Type B pancreatic cell (in vitro differentiated cells): ENCODE measurements around the gene SPINT4. TPM values are rescaled to one million over a fixed set of nuclear protein-coding genes. Genes with fewer than 3 reads are reported as not detected.

ENCODE experiments used
- DNase-seq: peaks from one replicate; pipeline ENCODE4 v3.0.0; 2021; ENCODE audit warnings: mixed read lengths; ENCODE audit not compliant: unreplicated experiment; ENCODE audit errors: extremely low spot score
- H3K27ac Mint-ChIP-seq: 2 replicates; pipeline ENCODE4 v1.8.0; 2021; ENCODE audit warnings: mild to moderate bottlenecking, mixed read lengths
- H3K27me3 Mint-ChIP-seq: 2 replicates; pipeline ENCODE4 v1.8.0; 2021; ENCODE audit warnings: mixed read lengths
- H3K36me3 Mint-ChIP-seq: 2 replicates; pipeline ENCODE4 v1.8.0; 2021; ENCODE audit warnings: mixed read lengths
- H3K4me1 Mint-ChIP-seq: one replicate; pipeline ENCODE4 v1.8.0; 2021; ENCODE audit warnings: mixed read lengths; ENCODE audit not compliant: unreplicated experiment
- H3K4me3 Mint-ChIP-seq: 2 replicates; pipeline ENCODE4 v1.8.0; 2021; ENCODE audit warnings: mild to moderate bottlenecking, mixed read lengths
- H3K9me3 Mint-ChIP-seq: 2 replicates; pipeline ENCODE4 v1.8.0; 2021; ENCODE audit warnings: mixed read lengths
- CTCF ChIP-seq: fragments of 200-600 bp; sonication (generic); conservative IDR thresholded peaks from 2 replicates; pipeline ENCODE4 v1.5.0; 2021; ENCODE audit warnings: antibody characterized with exemption, mild to moderate bottlenecking
- microRNA-seq: library from miRNA; unstranded; fragments of <30 nt; microRNA quantifications from one replicate; pipeline ENCODE4, GENCODE V29; 2020
- total RNA-seq: library from RNA; stranded (reverse); gene quantifications from 2 replicates; pipeline ENCODE4 v1.2.1, GENCODE V29; 2021; ENCODE audit warnings: low replicate concordance

Gene SPINT4
- total RNA-seq, 1 donor from 2014 or later, result not detected

DNA sequence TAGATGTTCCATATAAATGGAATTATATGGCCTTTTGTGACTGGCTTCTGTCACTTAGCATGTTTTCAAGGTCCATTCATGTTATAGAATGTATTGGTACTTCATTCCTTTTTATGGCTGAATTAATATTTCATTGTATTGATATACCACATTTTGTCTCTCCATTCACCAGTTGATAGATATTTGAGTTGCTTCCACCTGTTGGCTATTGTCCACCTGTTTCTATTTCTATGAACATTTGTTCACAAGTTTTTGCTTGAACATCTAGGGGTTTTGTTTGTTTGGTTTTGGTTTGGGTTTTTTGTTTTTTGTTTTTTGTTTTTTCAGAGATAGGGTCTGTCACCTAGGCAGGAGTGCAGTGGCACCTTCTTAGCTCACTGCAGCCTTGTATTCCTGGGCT is 46.3 kb downstream of the SPINT4 start:
- H3K4me3 Mint-ChIP-seq, result no peak overlapping the region
- no peak overlapping the region for H3K27ac Mint-ChIP-seq
- H3K4me1 Mint-ChIP-seq, result peaks cover 18% of the 10 kb centered on the region
- H3K27me3 Mint-ChIP-seq, result no peaks in the 10 kb centered on the region
- no peaks in the 10 kb centered on the region for H3K9me3 Mint-ChIP-seq
- DNase-seq, result no peak
- H3K36me3 Mint-ChIP-seq, result no peaks in the 10 kb centered on the region
- TF ChIP-seq CTCF, result no peak

DNA sequence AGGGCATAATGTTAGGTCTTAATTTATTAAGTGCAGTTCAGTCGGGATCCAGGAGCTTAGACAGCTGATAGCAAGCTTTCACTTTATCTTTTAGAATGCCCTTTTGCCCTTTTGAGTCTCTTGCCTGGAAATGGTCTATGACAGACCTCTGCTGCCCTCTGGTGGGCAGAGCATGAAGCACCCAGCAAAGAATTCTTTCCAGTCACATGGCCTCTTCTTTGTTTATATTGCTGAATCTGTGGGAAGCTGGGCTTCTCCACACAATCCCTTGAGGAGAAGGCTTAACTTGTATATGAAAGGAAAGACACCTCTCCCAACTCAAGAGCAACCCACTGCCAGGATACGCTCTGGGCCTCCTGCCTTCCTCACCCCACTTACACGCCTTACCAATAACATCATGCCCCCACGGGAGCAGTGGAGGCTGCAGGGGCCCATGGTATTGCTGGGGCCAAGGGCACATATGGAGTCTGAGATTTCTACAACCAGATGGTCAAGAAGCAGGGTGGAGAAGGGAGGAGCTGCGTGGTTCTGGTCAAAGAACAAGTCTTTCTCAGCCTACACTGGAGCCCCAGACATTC is 49.1 kb downstream of the SPINT4 start:
- H3K9me3 Mint-ChIP-seq, result no peaks in the 10 kb centered on the region
- peak overlapping the region; percentile 85 for H3K27ac Mint-ChIP-seq
- peak; percentile 99 for TF ChIP-seq CTCF
- no peak overlapping the region for H3K4me3 Mint-ChIP-seq
- H3K4me1 Mint-ChIP-seq, result peaks cover 10% of the 10 kb centered on the region
- H3K27me3 Mint-ChIP-seq, result peaks cover 3% of the 10 kb centered on the region
- H3K36me3 Mint-ChIP-seq, result no peaks in the 10 kb centered on the region
- DNase-seq, result peak; percentile 83

- no peak overlapping the region for H3K4me3 Mint-ChIP-seq
- peaks cover 3% of the 10 kb centered on the region for H3K27me3 Mint-ChIP-seq
- H3K9me3 Mint-ChIP-seq, result no peaks in the 10 kb centered on the region
Observed at GRCh38 chr20:45772693-45773092, 50.5 kb downstream of the SPINT4 start.

DNA sequence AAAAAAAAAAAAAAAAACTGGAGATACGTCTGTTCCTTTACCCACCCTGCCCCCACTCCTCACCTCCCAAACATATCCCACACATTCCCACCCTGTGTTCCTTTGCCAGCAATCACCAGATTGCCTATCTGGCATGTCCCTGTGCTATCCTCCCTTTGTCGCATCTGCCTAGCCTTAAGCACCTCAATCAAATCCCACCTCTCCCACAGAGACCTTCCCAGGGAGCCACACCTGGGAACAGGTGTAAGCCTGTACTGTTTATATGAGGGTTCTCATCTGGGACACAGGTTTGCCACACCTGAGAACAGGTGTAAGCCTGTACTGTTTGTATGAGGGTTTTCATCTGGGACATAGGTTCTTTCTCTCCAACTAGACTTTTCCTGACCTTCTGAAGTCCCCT is 52.8 kb downstream of the SPINT4 start:
- H3K27ac Mint-ChIP-seq, result no peak overlapping the region
- no peaks in the 10 kb centered on the region for H3K9me3 Mint-ChIP-seq
- peaks cover 6% of the 10 kb centered on the region for H3K27me3 Mint-ChIP-seq
- TF ChIP-seq CTCF, result no peak
- DNase-seq, result no peak
- H3K4me1 Mint-ChIP-seq, result peaks cover 21% of the 10 kb centered on the region
- H3K4me3 Mint-ChIP-seq, result no peak overlapping the region
- H3K36me3 Mint-ChIP-seq, result no peaks in the 10 kb centered on the region

More at GRCh38 chr20:45772693-45773092, 50.5 kb downstream of the SPINT4 start:
- TF ChIP-seq CTCF, result no peak
- no peak for DNase-seq
- H3K36me3 Mint-ChIP-seq, result no peaks in the 10 kb centered on the region
- H3K27ac Mint-ChIP-seq, result no peak overlapping the region
- H3K4me1 Mint-ChIP-seq, result peaks cover 10% of the 10 kb centered on the region

DNA sequence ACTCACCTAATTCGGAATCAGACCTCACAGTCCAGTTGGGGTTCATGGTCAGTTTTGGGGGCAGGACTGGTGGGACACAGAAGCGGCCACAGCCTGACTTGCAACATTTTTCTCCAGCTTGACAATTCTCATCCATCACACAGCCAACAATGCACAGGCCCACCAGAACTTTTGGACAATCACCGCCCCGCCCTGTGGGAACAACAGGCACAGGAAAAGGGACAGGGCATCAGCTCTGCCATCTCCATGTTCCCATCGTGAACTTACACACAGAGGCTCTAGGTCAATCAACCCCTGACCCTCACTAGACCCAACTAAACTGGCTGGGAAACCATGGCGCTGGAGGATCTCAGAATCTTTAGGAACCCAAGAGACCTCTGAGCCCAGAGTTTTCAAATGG is 53.3 kb downstream of the SPINT4 start:
- Mint-ChIP-seq H3K36me3 (no peaks in the 10 kb centered on the region), H3K27ac (no peak overlapping the region), H3K4me3 (no peak overlapping the region), H3K9me3 (no peaks in the 10 kb centered on the region), H3K4me1 (peaks cover 23% of the 10 kb centered on the region), H3K27me3 (peaks cover 6% of the 10 kb centered on the region)
- no peak for TF ChIP-seq CTCF
- DNase-seq, result no peak

Small RNA genes lying within 50 kb of the gene (microRNA-seq; reads per million reads assigned to microRNA genes)
- gene MIR3617, result 0.83 reads per million

Other genes with a start within 250 kb of the SPINT4 start
- not detected in 2 replicates for gene SPINT3, start 206.7 kb upstream of the SPINT4 start, total RNA-seq
- 0.50 TPM in 1 of 2 replicates, not detected in the other for gene WFDC6, start 182.9 kb upstream of the SPINT4 start, total RNA-seq
- 0.24 TPM in 1 of 2 replicates, not detected in the other for gene EPPIN, start 174.9 kb upstream of the SPINT4 start, total RNA-seq
- not detected in 2 replicates for gene WFDC8, start 143.1 kb upstream of the SPINT4 start, total RNA-seq
- gene WFDC10A, start 92.6 kb upstream of the SPINT4 start, total RNA-seq, result not detected in 2 replicates
- not detected in 2 replicates for gene WFDC9, start 91.1 kb upstream of the SPINT4 start, total RNA-seq
- not detected in 2 replicates for gene WFDC11, start 52.1 kb upstream of the SPINT4 start, total RNA-seq
- gene WFDC13, start 20.3 kb upstream of the SPINT4 start, total RNA-seq, result not detected in 2 replicates
- gene WFDC10B, start 17.3 kb upstream of the SPINT4 start, total RNA-seq, result not detected in 2 replicates
- gene WFDC3, start 69.5 kb downstream of the SPINT4 start, total RNA-seq, result not detected in 2 replicates
- gene DNTTIP1, start 69.6 kb downstream of the SPINT4 start, total RNA-seq, result 26.5 and 32.9 TPM in 2 replicates
- gene UBE2C, start 90.3 kb downstream of the SPINT4 start, total RNA-seq, result 46.4 and 136 TPM in 2 replicates
- gene TNNC2, start 105.0 kb downstream of the SPINT4 start, total RNA-seq, result 2.1 TPM in 1 of 2 replicates, not detected in the other
- 12.2 and 16.4 TPM in 2 replicates for gene SNX21, start 111.5 kb downstream of the SPINT4 start, total RNA-seq
- gene ACOT8, start 135.0 kb downstream of the SPINT4 start, total RNA-seq, result 20.6 and 21.3 TPM in 2 replicates
- gene ZSWIM3, start 135.3 kb downstream of the SPINT4 start, total RNA-seq, result 3.7 and 4.7 TPM in 2 replicates
- 17.1 and 17.3 TPM in 2 replicates for gene ZSWIM1, start 158.9 kb downstream of the SPINT4 start, total RNA-seq
- 2.6 and 4.2 TPM in 2 replicates for gene SPATA25, start 165.3 kb downstream of the SPINT4 start, total RNA-seq
- 6.4 TPM in 2 replicates for gene NEURL2, start 168.9 kb downstream of the SPINT4 start, total RNA-seq
- gene CTSA, start 169.0 kb downstream of the SPINT4 start, total RNA-seq, result 142 and 174 TPM in 2 replicates
- gene PLTP, start 189.8 kb downstream of the SPINT4 start, total RNA-seq, result 40.7 and 96.5 TPM in 2 replicates
- gene PCIF1, start 212.3 kb downstream of the SPINT4 start, total RNA-seq, result 35.0 and 37.6 TPM in 2 replicates
- gene ZNF335, start 249.9 kb downstream of the SPINT4 start, total RNA-seq, result 19.9 and 23.6 TPM in 2 replicates